Right lobe of liver (tissue), 6 donors: ENCODE measurements around the gene KRTAP2-4. TPM values are rescaled to one million over a fixed set of nuclear protein-coding genes. Genes with fewer than 3 reads are reported as not detected.
"Not testable (repeated sequence)": the region's sequence is repeated elsewhere in the genome, so short reads cannot be mapped to it uniquely, and the experiment has no call there.

Source experiments
- ATAC-seq, 4 donors: fragments of 200-7000 bp; cut with Tn5 transposase; one replicate each; pipeline ENCODE4 v1.9.1; 2020; ENCODE audit warnings: mild to moderate bottlenecking in 4 of 4, moderate library complexity in 4 of 4
- DNase-seq, 3 donors: peaks; one replicate each; pipeline ENCODE4 v3.0.0-alpha.2; 2020
- H3K27ac ChIP-seq, 3 donors: fragments of 200-600 bp; one replicate each; pipeline ENCODE4 v1.8.0; 2022
- H3K27me3 ChIP-seq, 2 donors: fragments of 200-600 bp; one replicate each; pipeline ENCODE4 v1.8.0; 2022
- H3K36me3 ChIP-seq, 4 donors: fragments of 200-600 bp; sonication (generic) in 1 of 4; one replicate each; pipeline versions ENCODE4 v1.5.1 to v1.8.0; 2017 to 2022; ENCODE audit warnings: control low read depth in 1 of 4
- H3K4me1 ChIP-seq, 4 donors: fragments of 200-600 bp; sonication (generic) in 1 of 4; one replicate each; pipeline versions ENCODE4 v1.5.1 to v1.8.0; 2017 to 2022; ENCODE audit warnings: control low read depth in 1 of 4
- H3K4me3 ChIP-seq, 3 donors: fragments of 200-600 bp; one replicate each; pipeline ENCODE4 v1.8.0; 2022
- H3K9me3 ChIP-seq, 4 donors: fragments of 200-600 bp; sonication (generic) in 1 of 4; one replicate each; pipeline versions ENCODE4 v1.5.1 to v1.8.0; 2017 to 2022; ENCODE audit warnings: control low read depth in 1 of 4
- CTCF ChIP-seq, 4 donors: fragments of 200-600 bp in 3 of 4; fragments of 450-650 bp in 1 of 4; IDR thresholded peaks; one replicate each; pipeline versions ENCODE4 v1.5.1 to v1.8.0; 2016 to 2022; ENCODE audit warnings: antibody characterized with exemption in 4 of 4, mild to moderate bottlenecking in 2 of 4
- POLR2A ChIP-seq: fragments of 450-650 bp; IDR thresholded peaks from one replicate; pipeline ENCODE4 v1.6.1; 2017; ENCODE audit warnings: antibody characterized with exemption, mild to moderate bottlenecking
- WGBS: methylation state at CpG from one replicate; pipeline ENCODE4 v1.1.6; 2018; ENCODE audit warnings: low coverage, low lambda C conversion rate; ENCODE audit not compliant: insufficient coverage; ENCODE audit errors: missing lambda C conversion rate; 5-methylcytosine and 5-hydroxymethylcytosine counted together
- intact Hi-C, 2 donors: fragments of 100-400 bp; cut with DNase I; formaldehyde crosslinking; loops; one replicate each; pipeline versions ENCODE4 v1.11.2 to v1.14.1; 2022
- long read RNA-seq: library from polyadenylated mRNA; unstranded; transcript quantifications from one replicate; pipeline ENCODE4 v2.0.0, GENCODE V29; 2019
- total RNA-seq, 6 experiments: library from RNA; depleted of rRNA in 2 of 6; stranded (reverse); fragments of >200 nt in 2 of 6; fragmentation: NEBNext Ultra II Directional in 3 of 6; extraction: Animal tissue kit (Norgen Biotek cat#: 25700) in 3 of 6; gene quantifications; one replicate each; pipeline versions ENCODE4 v1.1.0 to v1.2.4, GENCODE V29; 2016 to 2023
- donor health status: DM: no; HTN: yes; CAD: no.
- donor health status: DM: no; HTN: no; CAD: no.
- donor health status: DM: no; HTN: no; CAD: no.
- donor health status: DM: no; HTN: yes; CAD: no.
- donor health status: DM: no; HTN: yes; CAD: no.

The KRTAP2-4 gene, protein sequence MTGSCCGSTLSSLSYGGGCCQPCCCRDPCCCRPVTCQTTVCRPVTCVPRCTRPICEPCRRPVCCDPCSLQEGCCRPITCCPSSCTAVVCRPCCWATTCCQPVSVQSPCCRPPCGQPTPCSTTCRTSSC
- total RNA-seq = not detected
- long read RNA-seq = 0 reads

DNA sequence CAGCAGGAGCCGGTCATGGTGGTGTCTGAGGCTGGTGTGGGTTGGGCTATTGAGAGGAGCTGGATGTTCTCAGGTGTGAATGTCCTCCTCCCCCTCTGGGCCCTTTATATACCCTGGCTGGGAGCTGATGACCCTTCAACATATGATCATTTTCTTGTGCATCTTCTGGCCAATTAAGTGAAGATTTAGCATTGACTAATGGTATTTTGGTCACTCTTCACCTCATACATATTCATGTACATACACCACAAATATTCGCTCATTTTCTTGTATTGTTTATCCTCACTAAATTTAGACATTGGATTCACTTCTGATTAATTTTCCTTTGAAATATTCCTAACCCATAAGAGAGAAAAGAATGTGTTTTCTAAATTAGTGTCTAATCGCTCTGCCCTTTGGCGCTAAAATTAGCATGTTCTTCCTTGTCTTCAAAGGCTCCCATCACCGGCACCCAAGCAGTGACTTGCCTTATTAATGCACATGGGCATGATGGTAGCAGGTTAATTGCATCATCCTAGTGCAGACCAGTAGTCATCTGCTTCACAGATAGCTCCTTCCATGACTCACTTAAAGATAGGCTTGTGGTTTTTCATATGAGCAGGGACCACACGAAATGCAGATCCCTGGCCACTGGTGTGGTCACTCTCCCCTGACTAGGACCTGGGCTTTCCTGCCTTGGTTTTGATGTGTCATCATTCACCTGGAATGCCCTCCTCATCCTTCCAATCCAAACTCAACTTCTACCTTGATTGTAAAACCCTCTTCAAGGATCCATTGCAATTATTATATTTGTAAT is at the start of gene KRTAP2-4:
Gene KRTAP2-4, minus strand, starts transcription at position 51 of the 796 bp plus-strand sequence. Its CDS starts 34 bp downstream, at position 17.
- H3K9me3 ChIP-seq = no peaks in the 10 kb centered on the region
- intact Hi-C loops = no loop called here
- WGBS = 74% methylated on average over 5 of the region's 6 CpGs
- peaks cover 0 to 5% of the 10 kb centered on the region in 2 donors for H3K27me3 ChIP-seq
- H3K27ac ChIP-seq = no peak within 1 kb of the TSS
- DNase-seq (no peak), ATAC-seq (no peak)
- TF ChIP-seq POLR2A (no peak), CTCF (IDR thresholded peaks at IDR 0.05) (no peak)
- H3K36me3 ChIP-seq = no peaks in the 10 kb centered on the region
- H3K4me1 ChIP-seq = no peaks in the 10 kb centered on the region
- no peak within 1 kb of the TSS for H3K4me3 ChIP-seq

DNA sequence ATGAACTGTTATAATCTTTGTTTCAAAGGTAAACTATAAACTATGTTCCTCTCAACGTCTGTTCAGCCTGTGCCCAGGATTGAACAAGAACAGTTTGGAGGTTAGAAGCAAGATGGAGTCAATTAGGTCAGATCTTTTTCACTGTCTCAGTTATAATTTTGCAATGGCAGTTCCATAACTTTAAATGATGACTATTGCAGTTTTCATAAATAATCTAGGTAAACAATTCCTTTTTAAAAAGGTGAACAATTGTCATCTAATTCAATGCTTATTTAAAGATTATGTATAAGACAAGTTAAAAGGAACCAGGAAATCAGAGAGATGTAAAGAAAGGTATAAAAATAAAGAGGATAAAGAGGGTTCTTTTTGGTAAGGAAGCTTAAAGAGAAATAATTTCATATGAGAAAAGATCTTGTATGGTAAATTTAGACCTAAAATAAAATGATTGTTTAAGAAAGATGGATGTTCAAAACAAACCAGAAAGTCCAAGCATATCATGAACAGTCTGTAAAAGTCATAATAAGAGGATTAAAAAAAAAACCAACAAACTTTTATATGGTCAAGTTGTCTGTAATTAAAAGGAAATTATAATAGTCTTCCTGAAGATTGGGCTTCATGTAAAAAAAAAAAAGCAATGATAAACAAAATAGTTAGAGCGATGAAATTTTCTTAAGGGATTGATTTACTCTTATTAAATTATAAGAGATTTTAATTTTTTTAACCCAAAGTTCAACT is 45.6 kb upstream of the KRTAP2-4 start:
- 54% methylated on average over 2 of the region's 2 CpGs for WGBS
- Histone ChIP-seq H3K36me3 (no peaks in the 10 kb centered on the region), H3K4me3 (no peak overlapping the region), H3K27me3 (no peaks in the 10 kb centered on the region), H3K4me1 (no peaks in the 10 kb centered on the region), H3K27ac (no peak overlapping the region), H3K9me3 (no peaks in the 10 kb centered on the region)
- ATAC-seq (no peak), DNase-seq (no peak)
- intact Hi-C loops = no loop called here
- no peak for TF ChIP-seq POLR2A
- no peak for TF ChIP-seq CTCF (IDR thresholded peaks at IDR 0.05)

DNA sequence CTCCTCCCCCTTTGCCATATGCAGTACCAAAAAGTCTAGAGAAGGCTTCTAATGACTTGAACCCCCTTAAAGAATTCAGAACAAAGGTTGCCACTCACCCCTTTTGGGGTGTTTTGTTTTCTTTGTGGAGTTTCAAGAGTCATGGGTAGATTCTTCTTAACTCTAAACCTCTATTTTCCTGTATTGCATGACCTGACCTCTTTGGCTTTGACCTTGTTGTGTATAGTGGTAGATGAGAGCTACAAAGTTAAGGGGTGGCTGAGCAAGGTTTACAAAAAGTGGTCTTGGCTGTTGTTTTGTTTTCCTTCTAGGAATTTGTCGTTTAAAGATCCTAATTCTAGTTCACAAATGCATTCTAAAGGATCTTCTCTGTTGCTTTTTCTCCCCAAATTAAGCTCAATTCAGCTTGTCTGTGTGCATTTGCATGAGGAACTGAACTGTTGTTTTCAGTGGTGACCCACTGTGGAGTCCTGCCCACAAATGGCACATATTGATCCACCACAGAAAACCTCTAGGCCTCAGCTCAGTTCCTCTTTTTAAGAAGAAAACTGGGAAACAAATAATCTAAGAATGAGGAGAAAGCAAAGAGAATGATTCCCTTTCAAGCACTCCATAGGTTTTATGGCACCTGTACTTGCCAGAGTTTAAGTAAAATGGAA is 43.2 kb upstream of the KRTAP2-4 start:
- intact Hi-C loops, H3K4me3 ChIP-seq, H3K9me3 ChIP-seq, DNase-seq, H3K4me1 ChIP-seq, H3K27ac ChIP-seq, ATAC-seq, H3K36me3 ChIP-seq, H3K27me3 ChIP-seq: not testable (repeated sequence)
- WGBS = 0% methylated on average over 1 of the region's 1 CpG

DNA sequence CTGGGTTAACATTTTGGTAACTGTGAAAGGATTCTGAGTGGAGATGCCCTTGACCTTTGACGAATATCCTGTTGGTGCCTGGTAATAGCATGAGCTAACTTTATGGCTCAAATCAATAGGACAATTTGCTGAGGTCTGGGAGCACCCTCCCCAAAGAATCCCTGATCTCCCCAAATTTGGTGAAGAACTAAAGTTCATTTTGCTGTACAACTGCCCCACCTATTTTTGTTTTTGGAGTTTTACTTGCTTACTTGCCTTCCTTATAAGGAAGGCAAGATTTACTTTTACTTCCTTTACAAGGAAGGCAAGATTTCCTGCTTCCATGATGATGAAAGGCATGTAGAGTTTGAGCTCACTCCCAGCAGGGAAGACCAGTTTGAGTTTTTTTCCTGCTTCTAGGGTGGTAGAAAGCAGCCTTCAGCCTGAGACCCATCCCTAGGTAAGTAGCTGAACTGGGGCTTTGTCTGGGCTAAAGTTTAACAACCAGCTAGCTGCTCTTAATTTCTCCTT is 42.3 kb upstream of the KRTAP2-4 start:
- Histone ChIP-seq H3K9me3 (no peaks in the 10 kb centered on the region), H3K36me3 (no peaks in the 10 kb centered on the region), H3K27ac (no peak overlapping the region), H3K27me3 (no peaks in the 10 kb centered on the region), H3K4me1 (no peaks in the 10 kb centered on the region), H3K4me3 (no peak overlapping the region)
- intact Hi-C loops = no loop called here
- DNase-seq = no peak
- ATAC-seq = no peak
- no peak for TF ChIP-seq POLR2A
- TF ChIP-seq CTCF (IDR thresholded peaks at IDR 0.05) = no peak
- 38% methylated on average over 1 of the region's 1 CpG for WGBS

DNA sequence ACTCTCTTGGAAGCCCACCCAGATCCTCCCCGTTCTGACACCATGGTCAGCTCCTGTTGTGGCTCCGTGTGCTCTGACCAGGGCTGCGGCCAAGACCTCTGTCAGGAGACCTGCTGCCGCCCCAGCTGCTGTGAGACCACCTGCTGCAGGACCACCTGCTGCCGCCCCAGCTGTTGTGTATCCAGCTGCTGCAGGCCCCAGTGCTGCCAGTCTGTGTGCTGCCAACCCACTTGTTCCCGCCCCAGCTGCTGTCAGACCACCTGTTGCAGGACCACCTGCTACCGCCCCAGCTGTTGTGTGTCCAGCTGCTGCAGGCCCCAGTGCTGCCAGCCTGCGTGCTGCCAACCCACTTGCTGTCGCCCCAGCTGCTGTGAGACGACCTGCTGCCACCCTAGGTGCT is 39.7 kb upstream of the KRTAP2-4 start, which contains the start of gene KRTAP4-9:
Gene KRTAP4-9, plus strand, starts transcription at position 43 of the 400 bp plus-strand sequence. Its CDS starts 0 bp downstream, at position 43.
- H3K4me1 ChIP-seq, H3K9me3 ChIP-seq, DNase-seq, intact Hi-C loops, H3K27me3 ChIP-seq, H3K27ac ChIP-seq, H3K4me3 ChIP-seq, H3K36me3 ChIP-seq, ATAC-seq: not testable (repeated sequence)
- WGBS = no CpG with 5 or more reads among the region's 10 CpGs

DNA sequence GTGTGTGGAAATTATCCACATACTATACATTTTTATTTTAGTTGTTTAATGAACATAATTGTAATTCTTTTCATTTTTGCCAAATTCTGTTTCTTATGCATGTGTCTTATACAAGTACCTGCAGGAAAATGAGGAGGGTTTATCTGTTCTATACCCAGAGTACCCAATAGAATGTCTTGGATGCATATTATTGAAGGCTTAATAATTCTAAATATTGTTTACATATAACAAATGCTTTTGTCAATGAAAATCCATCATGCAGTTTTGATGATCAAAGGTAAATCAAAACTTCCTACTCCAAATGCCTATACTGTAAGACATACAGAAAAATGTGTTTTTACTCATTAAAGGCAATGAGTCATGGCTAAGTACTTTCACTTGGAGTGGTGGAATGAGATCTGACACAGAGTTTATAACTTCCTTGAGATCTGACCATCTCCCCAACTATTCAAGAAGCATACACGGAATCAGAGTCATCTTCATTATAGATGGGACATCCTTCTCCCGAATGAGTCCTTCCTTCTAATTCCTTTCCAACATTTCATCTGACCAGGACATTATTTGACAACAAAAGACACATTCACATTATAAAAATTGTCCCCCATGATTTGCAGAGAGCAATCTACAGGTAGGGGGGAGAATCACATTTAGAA is 38.8 kb upstream of the KRTAP2-4 start:
- DNase-seq, H3K4me1 ChIP-seq, ATAC-seq, H3K27ac ChIP-seq, intact Hi-C loops, H3K36me3 ChIP-seq, H3K9me3 ChIP-seq, H3K4me3 ChIP-seq, H3K27me3 ChIP-seq: not testable (repeated sequence)
- WGBS = 35% methylated on average over 2 of the region's 2 CpGs
